OCI-LY7 (cell line): ENCODE results near the gene FBXW12.

Experiments
- CTCF ChIP-seq: fragments of 200-600 bp; sonication (generic); conservative IDR thresholded peaks from 2 replicates; pipeline ENCODE4 v1.5.1; 2014; ENCODE audit warnings: mild to moderate bottlenecking, antibody characterized with exemption, low read length, moderate library complexity, mixed read lengths
- EZH2phosphoT487 ChIP-seq: fragments of 200-600 bp; sonication (generic); IDR thresholded peaks from 2 replicates; pipeline ENCODE4 v1.6.1; 2018; ENCODE audit warnings: low read depth, borderline replicate concordance, mild to moderate bottlenecking, mixed run types, antibody characterized with exemption, low read length, moderate library complexity, mixed read lengths

- no peak for TF ChIP-seq CTCF
- no peak for TF ChIP-seq EZH2phosphoT487
These were observed 32.7 kb downstream of the FBXW12 start for GRCh38 chr3:48404440-48405342.
